ENCODE data around the gene CC2D1A.

Gene CC2D1A

DNA sequence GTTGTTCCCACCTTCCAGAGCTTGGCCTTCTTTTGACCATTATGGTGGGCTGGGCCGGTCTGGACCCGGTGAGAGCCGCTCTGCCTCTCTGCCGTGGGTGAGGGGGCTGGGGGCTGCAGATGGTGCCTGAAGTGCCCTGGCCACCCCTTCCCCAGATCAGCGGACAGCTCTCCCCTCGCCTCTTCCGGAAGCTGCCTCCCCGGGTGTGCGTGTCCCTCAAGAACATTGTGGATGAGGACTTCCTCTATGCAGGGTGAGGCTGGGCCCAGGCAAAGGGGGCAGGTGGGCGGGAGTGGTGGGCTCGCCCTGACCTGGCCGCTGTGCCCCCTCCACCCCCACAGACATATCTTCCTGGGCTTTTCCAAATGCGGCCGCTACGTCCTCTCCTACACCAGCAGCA is 48.2 kb downstream of the CC2D1A start:
- FAIRE-seq (no peak), DNase-seq (ENCODE audit: insufficient read length, low spot score) (no peak)
- TF ChIP-seq POLR2AphosphoS5 (IDR thresholded peaks at IDR 0.05; ENCODE audit: low read depth, low read length) (no peak), SPI1 (IDR thresholded peaks at IDR 0.05; ENCODE audit: low read depth, low read length) (no peak), TAF1 (IDR thresholded peaks at IDR 0.05; ENCODE audit: low read depth, low read length) (no peak), PAX5 (IDR thresholded peaks at IDR 0.05; ENCODE audit: insufficient read depth, low read length, severe bottlenecking) (no peak), POU2F2 (IDR thresholded peaks at IDR 0.05; ENCODE audit: low read depth, low read length) (no peak), POLR2A (IDR thresholded peaks at IDR 0.05; ENCODE audit: low read depth, low read length) (no peak)

DNA sequence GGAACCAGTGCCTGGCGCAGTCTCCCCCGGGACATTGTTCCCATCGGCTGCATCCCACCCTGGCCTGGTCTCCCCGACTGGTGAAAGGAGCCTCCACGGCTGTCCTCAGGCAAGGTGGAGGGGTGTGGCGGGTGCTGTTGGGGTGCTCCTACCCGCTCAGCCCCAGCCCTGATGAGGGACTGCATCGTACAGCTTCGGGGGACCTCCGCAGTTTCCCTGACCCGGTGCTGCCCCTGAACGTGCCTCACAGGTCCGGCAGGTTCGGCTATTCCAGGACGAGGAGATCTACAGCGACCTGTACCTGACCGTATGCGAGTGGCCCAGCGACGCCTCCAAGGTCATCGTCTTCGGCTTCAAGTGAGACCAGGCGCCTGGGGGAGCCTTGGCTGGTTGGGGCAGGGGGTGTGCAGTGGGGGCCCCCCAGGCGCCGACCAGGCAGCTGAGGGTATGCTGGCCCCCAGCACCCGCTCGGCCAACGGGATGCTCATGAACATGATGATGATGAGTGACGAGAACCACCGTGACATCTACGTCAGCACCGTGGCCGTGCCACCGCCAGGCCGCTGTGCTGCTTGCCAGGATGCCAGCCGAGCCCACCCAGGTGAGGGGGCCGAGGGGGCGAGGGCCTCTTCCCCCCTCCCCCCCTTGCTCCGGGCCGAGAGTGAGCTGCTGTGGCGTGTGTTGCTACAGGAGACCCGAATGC is 49.8 kb downstream of the CC2D1A start:
- FAIRE-seq (no peak), DNase-seq (ENCODE audit: insufficient read length, low spot score) (no peak)
- TF ChIP-seq SPI1 (IDR thresholded peaks at IDR 0.05; ENCODE audit: low read depth, low read length), result no peak
- TF ChIP-seq PAX5 (IDR thresholded peaks at IDR 0.05; ENCODE audit: insufficient read depth, low read length, severe bottlenecking), result no peak
- TF ChIP-seq POU2F2 (IDR thresholded peaks at IDR 0.05; ENCODE audit: low read depth, low read length), result no peak
- TF ChIP-seq TAF1 (IDR thresholded peaks at IDR 0.05; ENCODE audit: low read depth, low read length), result no peak
- TF ChIP-seq POLR2A (IDR thresholded peaks at IDR 0.05; ENCODE audit: low read depth, low read length), result no peak
- TF ChIP-seq POLR2AphosphoS5 (IDR thresholded peaks at IDR 0.05; ENCODE audit: low read depth, low read length), result no peak

DNA sequence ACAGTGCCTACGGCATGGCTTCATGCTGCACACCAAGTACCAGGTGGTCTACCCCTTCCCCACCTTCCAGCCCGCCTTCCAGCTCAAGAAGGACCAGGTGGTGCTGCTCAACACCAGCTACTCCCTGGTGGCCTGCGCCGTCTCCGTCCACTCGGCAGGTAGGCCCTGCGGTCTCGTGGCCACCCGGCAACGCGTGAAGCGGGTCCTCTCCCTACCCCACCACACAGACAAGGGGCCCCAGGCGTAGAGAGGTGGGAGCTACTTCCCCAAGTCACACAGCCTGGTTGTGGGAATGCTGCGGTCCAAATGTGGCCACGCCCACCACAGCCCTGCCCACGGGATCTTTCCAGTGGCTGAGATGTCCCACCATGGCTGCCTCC is 50.4 kb downstream of the CC2D1A start:
- no peak for TF ChIP-seq TAF1 (IDR thresholded peaks at IDR 0.05; ENCODE audit: low read depth, low read length)
- TF ChIP-seq POLR2A (IDR thresholded peaks at IDR 0.05; ENCODE audit: low read depth, low read length), result no peak
- TF ChIP-seq SPI1 (IDR thresholded peaks at IDR 0.05; ENCODE audit: low read depth, low read length), result no peak
- no peak for TF ChIP-seq POU2F2 (IDR thresholded peaks at IDR 0.05; ENCODE audit: low read depth, low read length)
- TF ChIP-seq POLR2AphosphoS5 (IDR thresholded peaks at IDR 0.05; ENCODE audit: low read depth, low read length), result no peak
- no peak for TF ChIP-seq PAX5 (IDR thresholded peaks at IDR 0.05; ENCODE audit: insufficient read depth, low read length, severe bottlenecking)
- FAIRE-seq, result no peak
- DNase-seq (ENCODE audit: insufficient read length, low spot score), result no peak

DNA sequence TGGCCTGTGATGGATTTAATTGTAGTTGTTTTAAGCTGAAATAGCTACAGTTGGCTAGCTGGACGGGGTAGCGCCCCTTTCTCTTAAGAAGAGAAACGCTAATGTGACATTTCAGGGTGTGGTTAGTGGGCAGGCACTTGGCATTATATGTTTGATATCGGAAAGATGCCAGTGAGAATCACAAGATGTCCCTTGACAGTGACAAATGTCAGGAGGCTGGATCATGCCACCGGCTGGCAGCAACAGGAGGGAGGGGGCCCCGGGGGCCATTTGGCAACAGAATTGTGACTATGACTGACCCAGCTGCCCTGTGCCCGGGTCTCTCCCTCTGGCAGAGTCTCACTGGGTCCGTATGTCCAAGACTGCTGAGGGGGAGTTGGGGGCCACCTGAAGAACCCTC is 51.0 kb downstream of the CC2D1A start:
- DNase-seq (ENCODE audit: insufficient read length, low spot score), result no peak
- no peak for TF ChIP-seq POLR2A (IDR thresholded peaks at IDR 0.05; ENCODE audit: low read depth, low read length)
- no peak for TF ChIP-seq POU2F2 (IDR thresholded peaks at IDR 0.05; ENCODE audit: low read depth, low read length)
- no peak for TF ChIP-seq TAF1 (IDR thresholded peaks at IDR 0.05; ENCODE audit: low read depth, low read length)
- no peak for TF ChIP-seq POLR2AphosphoS5 (IDR thresholded peaks at IDR 0.05; ENCODE audit: low read depth, low read length)
- no peak for TF ChIP-seq SPI1 (IDR thresholded peaks at IDR 0.05; ENCODE audit: low read depth, low read length)
- no peak for TF ChIP-seq PAX5 (IDR thresholded peaks at IDR 0.05; ENCODE audit: insufficient read depth, low read length, severe bottlenecking)
- FAIRE-seq, result no peak

DNA sequence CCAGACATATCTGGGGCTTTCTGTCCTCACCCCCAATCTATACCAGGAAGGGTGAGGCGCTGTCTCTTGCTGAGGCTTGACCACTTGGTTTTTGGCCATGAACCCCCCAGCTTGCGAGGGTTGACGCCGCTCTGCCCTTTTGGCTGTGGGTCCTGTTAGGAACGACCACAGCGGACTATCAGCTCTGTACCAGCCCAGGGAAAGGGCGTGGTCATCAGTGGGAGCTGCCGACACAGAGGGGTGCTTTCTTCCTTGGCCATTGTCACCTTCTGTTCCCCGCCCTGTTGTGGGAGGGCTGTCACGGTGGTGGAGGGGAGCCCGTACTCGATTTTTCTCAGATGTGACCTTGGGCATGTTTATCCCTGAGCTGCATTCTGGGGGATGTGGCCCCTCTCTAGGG is 52.0 kb downstream of the CC2D1A start:
- TF ChIP-seq SPI1 (IDR thresholded peaks at IDR 0.05; ENCODE audit: low read depth, low read length) (no peak), PAX5 (IDR thresholded peaks at IDR 0.05; ENCODE audit: insufficient read depth, low read length, severe bottlenecking) (no peak), TAF1 (IDR thresholded peaks at IDR 0.05; ENCODE audit: low read depth, low read length) (no peak), POU2F2 (IDR thresholded peaks at IDR 0.05; ENCODE audit: low read depth, low read length) (no peak), POLR2A (IDR thresholded peaks at IDR 0.05; ENCODE audit: low read depth, low read length) (no peak), POLR2AphosphoS5 (IDR thresholded peaks at IDR 0.05; ENCODE audit: low read depth, low read length) (no peak)
- FAIRE-seq (no peak), DNase-seq (ENCODE audit: insufficient read length, low spot score) (no peak)

DNA sequence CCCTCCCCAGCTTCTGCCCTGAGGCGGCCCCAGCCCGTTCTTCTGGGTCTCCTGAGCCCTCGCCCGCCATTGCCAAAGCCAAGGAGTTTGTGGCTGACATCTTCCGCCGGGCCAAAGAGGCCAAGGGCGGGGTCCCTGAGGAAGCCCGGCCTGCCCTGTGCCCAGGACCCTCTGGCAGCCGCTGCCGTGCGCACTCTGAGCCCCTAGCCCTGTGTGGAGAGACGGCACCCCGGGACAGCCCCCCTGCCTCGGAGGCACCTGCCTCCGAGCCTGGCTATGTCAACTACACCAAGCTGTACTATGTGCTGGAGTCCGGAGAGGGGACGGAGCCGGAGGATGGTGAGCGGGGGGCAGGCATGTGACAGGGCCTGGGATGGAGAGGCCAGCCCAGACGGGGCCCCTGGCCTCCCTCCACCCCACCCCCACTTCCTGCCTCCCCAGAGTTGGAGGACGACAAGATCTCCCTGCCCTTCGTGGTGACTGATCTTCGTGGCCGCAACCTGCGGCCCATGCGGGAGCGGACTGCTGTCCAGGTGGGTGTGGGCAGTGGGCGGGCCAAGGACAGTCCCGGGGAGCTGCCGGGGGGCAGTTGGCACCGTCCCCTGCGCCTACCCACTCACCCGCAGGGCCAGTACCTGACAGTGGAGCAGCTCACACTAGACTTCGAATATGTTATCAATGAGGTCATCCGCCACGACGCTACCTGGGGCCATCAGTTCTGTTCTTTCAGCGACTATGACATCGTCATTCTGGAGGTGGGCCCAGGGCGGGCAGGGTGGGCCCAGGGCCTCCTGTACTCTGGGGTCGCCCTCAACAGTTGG is 53.4 kb downstream of the CC2D1A start:
- DNase-seq (ENCODE audit: insufficient read length, low spot score) (no peak), FAIRE-seq (no peak)
- TF ChIP-seq PAX5 (IDR thresholded peaks at IDR 0.05; ENCODE audit: insufficient read depth, low read length, severe bottlenecking) (no peak), SPI1 (IDR thresholded peaks at IDR 0.05; ENCODE audit: low read depth, low read length) (no peak), TAF1 (IDR thresholded peaks at IDR 0.05; ENCODE audit: low read depth, low read length) (no peak), POU2F2 (IDR thresholded peaks at IDR 0.05; ENCODE audit: low read depth, low read length) (no peak), POLR2AphosphoS5 (IDR thresholded peaks at IDR 0.05; ENCODE audit: low read depth, low read length) (no peak), POLR2A (IDR thresholded peaks at IDR 0.05; ENCODE audit: low read depth, low read length) (no peak)

DNA sequence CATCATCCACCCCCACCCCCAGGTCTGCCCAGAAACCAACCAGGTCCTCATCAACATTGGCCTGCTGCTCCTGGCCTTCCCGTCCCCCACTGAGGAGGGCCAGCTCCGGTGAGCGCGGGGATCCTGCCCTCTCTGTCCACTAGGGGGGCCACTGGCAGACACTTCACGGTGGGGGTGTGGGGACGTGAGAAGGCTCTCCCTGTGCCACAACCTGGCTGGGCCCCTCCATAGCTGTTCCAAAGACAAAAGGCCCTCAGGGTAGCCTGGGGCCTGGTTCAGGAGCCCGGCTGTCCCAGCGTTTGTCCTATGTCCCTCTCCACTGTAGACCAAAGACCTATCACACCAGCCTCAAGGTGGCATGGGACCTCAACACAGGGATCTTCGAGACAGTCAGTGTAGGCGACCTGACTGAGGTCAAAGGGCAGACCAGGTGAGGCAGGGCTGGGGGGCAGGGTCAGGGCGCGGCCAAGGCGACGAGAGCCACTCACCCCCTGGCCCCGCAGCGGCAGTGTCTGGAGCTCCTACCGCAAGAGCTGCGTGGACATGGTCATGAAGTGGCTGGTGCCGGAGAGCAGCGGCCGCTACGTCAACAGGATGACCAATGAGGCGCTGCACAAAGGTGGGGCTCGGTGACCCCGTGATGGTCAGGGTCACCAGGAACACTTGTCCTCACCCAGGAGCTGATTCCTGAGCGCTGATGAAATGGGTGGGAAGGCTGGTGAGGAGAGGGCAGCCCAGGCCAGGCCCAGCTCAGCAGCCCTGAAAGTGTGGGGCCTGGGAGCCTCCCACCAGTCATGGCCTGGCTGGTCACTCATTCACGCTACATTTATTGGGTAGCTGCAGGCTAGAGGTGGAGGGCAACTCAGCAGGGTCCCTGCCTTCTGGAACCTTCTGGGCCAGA is 54.2 kb downstream of the CC2D1A start:
- FAIRE-seq (no peak), DNase-seq (ENCODE audit: insufficient read length, low spot score) (peak; percentile 64)
- TF ChIP-seq POU2F2 (IDR thresholded peaks at IDR 0.05; ENCODE audit: low read depth, low read length), result no peak
- TF ChIP-seq PAX5 (IDR thresholded peaks at IDR 0.05; ENCODE audit: insufficient read depth, low read length, severe bottlenecking), result no peak
- no peak for TF ChIP-seq POLR2A (IDR thresholded peaks at IDR 0.05; ENCODE audit: low read depth, low read length)
- no peak for TF ChIP-seq TAF1 (IDR thresholded peaks at IDR 0.05; ENCODE audit: low read depth, low read length)
- no peak for TF ChIP-seq POLR2AphosphoS5 (IDR thresholded peaks at IDR 0.05; ENCODE audit: low read depth, low read length)
- TF ChIP-seq SPI1 (IDR thresholded peaks at IDR 0.05; ENCODE audit: low read depth, low read length), result no peak

DNA sequence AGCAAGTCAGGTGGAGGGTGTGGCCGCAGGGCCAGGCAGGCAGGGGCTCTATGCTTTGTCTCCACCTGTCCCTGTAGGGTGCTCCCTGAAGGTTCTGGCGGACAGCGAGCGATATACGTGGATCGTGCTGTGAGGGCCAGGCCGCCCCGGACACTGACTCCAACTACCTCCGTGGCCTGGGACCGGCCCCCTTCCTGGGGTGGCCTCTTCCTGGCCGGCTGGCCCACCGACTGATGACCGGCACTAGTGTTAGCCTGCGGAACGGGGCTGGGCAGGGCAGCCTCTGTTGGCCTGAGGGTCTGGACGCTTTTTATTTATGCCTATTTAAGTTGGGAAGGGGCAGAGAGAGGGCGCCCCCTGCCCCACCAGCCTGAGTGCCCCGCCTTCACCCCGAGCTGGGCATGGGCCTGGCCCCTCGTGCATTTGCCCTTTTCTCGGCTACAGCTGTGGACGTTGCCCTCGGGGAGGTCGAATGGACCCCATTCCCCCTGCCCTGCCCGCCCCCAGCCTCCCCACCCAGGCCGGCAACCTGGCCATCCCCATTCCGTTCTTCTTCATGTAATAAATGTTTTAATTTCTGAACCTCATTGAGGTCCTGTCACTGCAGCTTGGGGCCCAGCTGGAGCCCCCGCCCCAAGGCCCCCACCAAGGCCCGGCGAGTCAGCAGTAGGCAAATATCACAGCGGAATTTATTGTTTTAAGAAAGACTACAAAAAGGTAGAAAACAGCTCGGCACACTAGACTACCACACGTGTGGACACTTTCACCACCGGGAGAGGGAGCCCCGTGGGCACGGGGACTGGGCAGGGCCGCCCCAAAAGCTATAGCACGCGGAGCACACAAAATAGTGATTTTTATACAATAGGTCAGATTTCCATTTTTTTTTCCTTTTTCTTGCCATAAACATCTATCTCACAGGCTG is 55.1 kb downstream of the CC2D1A start:
- no peak for FAIRE-seq
- TF ChIP-seq TAF1 (IDR thresholded peaks at IDR 0.05; ENCODE audit: low read depth, low read length), result no peak
- TF ChIP-seq POLR2AphosphoS5 (IDR thresholded peaks at IDR 0.05; ENCODE audit: low read depth, low read length), result 0 out of 2 replicates have a peak, but pooled peaks have one; percentile 30
- no peak for DNase-seq (ENCODE audit: insufficient read length, low spot score)
